ENCODE data around the gene CDHR1.

CDHR1 gene

DNA sequence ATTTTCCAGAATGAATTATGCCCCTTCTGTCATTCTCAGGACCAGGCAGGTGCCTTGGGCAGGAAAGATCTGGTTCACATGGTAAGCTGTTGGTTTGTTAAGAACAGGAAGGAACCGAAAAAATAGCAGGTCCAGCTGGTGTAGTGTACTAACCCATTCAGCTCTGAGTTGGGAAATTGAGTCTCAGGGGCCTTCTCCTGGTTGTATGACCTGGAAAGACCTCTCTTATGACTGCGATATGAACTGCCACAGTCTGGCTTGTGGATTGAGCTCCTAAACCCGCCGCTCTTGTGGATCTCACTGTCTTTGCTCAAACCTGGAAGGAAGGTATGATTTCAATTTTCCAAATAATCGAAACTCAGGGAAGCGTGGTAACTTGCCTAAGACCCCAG lies 42.5 kb downstream of the CDHR1 start:
- DNase-seq: no peak

GRCh38 chr10:84237199-84238051 lies 43.1 kb downstream of the CDHR1 start:
- DNase-seq: no peak

DNA sequence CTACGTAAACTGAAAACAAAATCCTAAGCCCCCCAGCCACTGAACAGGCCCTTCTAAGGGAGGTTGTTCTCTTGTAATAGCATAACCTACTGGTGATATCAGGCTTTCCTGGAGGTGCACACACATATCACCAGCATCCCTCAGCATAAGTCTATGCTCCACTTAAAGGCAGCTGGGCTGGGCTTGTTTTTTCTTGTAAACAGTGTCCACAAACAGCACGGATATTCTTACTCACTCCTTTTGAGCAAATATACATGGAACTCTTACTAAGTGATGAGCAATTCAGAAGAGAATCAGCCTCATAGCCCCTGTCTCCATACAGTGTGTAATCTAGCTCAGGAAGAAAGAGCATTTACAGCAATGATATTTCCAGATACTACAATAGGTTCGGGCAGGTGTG lies 44.6 kb downstream of the CDHR1 start:
- no peak for DNase-seq

DNA sequence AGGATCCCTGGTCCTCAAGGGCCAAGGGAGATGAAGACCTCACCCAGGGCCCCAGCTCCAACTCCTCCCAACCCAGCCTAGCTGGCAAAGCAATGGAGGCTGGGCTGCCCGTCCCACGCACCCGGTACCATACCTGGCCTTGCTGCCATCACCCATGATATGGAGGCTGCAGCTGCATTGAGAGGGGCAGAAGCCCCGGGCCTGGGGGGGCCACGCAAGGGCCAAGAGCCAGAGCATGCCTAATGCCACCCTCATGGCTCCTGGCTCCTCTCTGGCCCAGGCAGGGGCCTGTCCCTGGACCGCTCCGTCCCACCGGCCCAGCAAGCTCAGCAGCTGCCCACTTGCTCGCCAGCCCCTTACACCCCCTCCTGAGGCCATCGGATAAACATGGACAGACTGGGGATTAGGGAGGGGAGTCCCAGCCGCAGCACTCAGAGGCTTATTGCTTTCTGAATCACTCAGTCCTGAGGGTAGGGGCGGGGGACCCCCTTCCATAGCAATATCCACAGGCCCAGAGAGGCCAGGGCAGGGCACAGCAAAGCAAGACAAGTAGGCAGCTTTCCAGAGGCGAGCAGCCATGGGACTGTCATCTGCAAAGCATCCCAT lies 47.0 kb downstream of the CDHR1 start, which contains the start of gene LRIT1:
Gene LRIT1, minus strand, starts transcription at position 362 of the 606 bp plus-strand sequence. Its CDS starts 107 bp downstream, at position 255.
- no peak for DNase-seq

- DNase-seq: no peak
Measured at GRCh38 chr10:84243759-84244158, 49.4 kb downstream of the CDHR1 start.

DNA sequence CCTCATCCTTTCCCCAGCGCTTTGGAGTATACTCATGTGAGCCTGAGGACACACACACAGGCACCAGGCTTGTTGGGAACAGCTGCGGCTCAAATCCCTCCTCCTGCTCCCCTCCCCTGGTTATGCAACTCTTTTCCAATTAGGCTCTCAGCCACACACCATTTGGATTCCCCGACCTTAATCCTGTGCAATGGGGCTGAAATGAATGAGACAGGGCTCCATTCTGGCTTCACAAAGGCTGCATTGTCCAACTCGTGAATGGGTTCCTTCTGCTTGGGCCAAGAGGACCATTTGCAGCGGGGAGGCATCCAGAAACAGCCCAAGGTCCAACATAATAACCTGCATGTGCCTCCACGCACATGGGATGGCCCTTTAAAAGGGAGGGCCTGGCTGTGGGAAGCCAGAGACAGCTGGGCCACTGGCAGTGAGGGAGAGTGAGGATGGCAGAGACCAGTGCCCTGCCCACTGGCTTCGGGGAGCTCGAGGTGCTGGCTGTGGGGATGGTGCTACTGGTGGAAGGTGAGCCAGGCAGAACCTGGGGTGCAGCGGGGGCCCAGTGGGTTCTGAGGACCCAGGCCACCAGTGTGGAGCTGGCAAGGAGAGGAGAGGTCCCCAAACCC lies 50.4 kb downstream of the CDHR1 start, which contains the start of gene RGR:
Gene RGR, plus strand, starts transcription at position 403 of the 620 bp plus-strand sequence. Its CDS starts 38 bp downstream, at position 441.
- DNase-seq: peak; percentile 9

- no peak for DNase-seq
Measured at GRCh38 chr10:84247496-84247895, 53.2 kb downstream of the CDHR1 start.

DNA sequence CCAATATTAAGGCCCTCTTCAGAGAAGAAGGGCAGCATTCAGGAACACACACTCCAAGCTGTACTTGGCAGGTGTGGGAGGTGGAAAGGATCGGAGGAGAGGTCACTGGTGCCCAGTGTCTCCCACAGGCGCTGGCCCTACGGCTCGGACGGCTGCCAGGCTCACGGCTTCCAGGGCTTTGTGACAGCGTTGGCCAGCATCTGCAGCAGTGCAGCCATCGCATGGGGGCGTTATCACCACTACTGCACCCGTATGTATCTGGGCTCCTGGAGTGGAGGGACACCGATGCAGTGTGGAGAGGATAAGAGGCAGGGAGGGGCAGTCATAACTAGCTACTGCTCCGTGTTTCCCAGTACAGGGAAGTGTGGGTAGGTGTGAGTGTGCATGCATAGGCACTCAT lies 54.5 kb downstream of the CDHR1 start:
- no peak for DNase-seq

DNA sequence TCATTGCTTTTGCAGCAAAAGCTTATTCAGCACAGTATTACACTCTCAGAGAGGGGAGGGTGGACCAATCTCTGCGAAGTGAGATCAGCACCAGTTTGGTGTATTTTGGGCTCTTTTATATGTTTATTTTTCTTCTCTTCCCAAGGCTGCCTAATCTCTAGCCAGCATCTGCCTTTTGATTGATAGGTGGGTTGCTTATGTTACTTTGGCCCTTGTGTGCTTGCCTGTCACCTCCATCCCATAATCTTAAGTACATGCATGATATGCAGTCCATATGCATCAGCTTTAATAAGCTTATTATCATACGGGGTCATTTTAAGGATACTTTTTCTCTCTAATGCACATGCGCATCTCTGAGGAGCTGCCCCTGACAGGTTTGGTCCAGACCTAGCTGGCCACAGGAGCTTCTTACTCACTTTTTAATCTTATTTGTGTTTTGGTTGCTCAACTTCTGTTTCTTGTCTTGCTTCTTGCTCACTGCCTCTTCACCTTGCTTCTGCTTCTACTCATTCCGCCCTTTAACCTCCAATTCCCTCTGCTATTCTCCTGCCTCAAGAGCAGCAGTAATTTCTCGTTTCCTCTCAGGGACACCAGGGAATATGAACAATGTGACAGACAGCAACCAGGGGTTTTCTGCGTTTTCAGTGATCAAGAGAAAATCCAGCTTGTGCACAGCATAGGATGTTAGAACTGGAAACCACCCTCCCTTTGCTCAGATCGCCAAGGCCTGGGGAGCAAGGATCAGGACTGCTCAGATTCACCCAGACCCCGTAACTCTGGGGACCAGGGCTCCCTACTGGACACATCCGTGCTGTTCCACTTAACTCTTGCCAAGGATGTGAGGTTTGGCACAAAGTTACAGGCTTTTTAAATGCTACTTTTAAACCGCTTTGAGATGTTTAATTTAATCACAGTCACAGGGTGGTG lies 60.5 kb downstream of the CDHR1 start:
- DNase-seq: no peak

- DNase-seq: no peak
Measured at GRCh38 chr10:84256510-84257342, 62.4 kb downstream of the CDHR1 start.

GRCh38 chr10:84257343-84258020 lies 63.1 kb downstream of the CDHR1 start:
- DNase-seq: no peak

- DNase-seq: no peak
Measured at GRCh38 chr10:84258034-84258695, 63.8 kb downstream of the CDHR1 start.

DNA sequence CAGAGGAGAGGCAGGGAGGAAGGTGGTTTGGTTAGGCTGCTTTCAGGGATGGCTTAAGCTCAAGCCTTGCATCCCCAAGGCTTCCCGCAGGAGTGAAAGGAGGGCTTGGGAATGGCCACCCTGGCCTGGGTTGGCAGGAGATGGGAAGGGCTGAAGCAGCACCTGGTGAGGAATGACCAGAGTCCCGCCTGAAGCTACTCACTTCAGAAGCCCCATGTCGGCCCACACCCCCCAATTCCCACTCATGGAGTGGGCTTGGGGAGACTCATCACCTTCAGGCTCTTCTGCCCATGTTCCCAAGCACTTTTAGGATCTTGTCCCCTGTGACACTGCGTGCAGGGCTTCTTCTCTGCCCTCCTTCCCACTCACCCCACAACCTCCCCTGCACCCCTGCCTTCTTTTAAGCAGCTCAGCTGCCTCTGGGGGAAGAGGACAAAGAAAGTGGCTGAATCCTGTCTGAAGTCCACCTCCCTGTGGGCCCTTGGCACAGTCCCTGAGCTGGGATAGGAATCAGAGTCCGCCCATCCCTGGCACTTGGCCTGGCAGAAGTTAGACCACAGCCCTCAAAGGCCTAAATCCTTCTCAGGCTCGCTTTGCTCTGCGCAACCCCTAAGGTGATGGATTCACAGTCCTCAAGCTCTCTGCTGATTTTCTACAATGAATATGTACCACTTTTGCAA lies 67.0 kb downstream of the CDHR1 start:
- DNase-seq: no peak

GRCh38 chr10:84262190-84262956 lies 68.0 kb downstream of the CDHR1 start:
- no peak for DNase-seq

- DNase-seq: no peak
Measured at GRCh38 chr10:84263716-84264115, 69.4 kb downstream of the CDHR1 start.

GRCh38 chr10:84264611-84265141 lies 70.3 kb downstream of the CDHR1 start:
- DNase-seq: peak; percentile 45

- peak; percentile 41 for DNase-seq
Measured at GRCh38 chr10:84265418-84265817, 71.1 kb downstream of the CDHR1 start.

DNA sequence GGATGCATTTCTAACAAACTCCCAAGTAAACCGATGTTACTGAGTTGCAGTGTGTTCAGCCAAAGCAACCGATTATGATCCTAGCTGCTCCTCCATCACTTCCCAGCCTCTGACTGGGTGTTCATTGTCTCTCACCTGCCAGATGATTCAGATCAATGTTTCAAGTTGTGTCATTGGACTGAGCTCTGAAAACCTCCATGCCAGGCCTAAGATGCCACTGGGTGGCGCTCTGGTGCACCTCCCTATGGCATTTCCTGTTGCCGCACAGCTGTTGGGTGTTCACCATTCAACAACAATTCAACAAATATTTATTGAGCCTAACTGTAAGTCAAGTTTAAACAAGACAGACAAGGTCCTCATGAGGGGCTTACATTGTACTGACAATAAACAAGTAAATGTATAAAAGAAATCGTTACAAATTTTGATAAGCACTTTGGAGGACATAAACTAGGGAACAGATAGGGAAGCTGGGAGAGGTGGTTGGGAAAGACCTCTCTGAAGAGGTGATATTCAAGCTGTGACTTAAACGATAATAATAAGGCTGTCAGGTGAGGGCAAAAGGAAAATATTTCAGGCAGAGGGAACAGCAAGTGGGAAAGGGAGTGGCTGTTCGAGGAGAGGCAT lies 73.3 kb downstream of the CDHR1 start:
- DNase-seq: peak; percentile 39
